ENCODE measurements around the gene IDUA. TPM values are rescaled to one million over a fixed set of nuclear protein-coding genes. Genes with fewer than 3 reads are reported as not detected.

The IDUA gene
- total RNA-seq, 2 donors from 2014 or later, result 8.9 to 10.2 TPM

DNA sequence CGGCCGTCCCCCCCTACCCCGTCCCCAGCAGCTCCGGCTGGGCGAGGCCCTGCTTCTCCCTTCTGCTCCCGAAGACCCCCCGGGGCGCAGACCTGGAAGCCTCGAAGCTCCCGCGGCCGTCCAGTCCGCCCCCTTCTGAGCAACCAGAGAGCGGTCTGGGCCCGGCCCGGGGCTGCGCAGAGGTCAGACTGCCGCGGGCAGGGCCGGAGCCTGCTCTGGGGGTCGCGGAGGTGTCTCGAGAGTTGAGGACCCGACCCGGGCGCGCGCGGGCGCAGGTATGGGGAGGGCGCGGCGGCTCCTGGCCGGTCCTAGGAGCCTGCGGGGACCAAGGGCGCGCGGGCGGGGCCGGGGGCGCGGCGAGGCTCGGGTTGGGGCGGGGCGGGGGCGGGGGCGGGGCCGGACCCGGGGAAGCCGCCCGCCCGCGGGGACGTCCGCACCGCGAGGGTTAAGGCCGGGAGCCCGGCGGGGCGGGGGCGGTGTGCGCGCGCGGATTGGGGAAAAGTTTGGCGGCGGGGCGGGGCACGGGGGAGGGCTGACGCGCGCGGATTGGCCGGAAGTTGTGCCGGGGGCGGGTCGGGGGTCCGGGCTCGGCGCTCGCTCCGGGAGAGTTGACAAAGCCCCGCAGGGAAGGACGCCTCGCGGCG, 24.3 kb downstream of the IDUA start, which contains the start of gene FGFRL1:
FGFRL1 (plus strand) TSS at position 605 of the 644 bp plus-strand sequence. CDS start 860 bp downstream, outside the sequence.
- no peaks in the 10 kb centered on the region for H3K9me3 ChIP-seq
- peak within 1 kb of the TSS; percentile 64 to 70 for H3K27ac ChIP-seq
- peak within 1 kb of the TSS; percentile 43 to 76 for H3K4me3 ChIP-seq
- no peaks in the 10 kb centered on the region for H3K27me3 ChIP-seq
- peaks cover 0 to 31% of the 10 kb centered on the region in 2 donors for H3K4me1 ChIP-seq
- no peaks in the 10 kb centered on the region for H3K36me3 ChIP-seq
- TF ChIP-seq, protein P1, sequence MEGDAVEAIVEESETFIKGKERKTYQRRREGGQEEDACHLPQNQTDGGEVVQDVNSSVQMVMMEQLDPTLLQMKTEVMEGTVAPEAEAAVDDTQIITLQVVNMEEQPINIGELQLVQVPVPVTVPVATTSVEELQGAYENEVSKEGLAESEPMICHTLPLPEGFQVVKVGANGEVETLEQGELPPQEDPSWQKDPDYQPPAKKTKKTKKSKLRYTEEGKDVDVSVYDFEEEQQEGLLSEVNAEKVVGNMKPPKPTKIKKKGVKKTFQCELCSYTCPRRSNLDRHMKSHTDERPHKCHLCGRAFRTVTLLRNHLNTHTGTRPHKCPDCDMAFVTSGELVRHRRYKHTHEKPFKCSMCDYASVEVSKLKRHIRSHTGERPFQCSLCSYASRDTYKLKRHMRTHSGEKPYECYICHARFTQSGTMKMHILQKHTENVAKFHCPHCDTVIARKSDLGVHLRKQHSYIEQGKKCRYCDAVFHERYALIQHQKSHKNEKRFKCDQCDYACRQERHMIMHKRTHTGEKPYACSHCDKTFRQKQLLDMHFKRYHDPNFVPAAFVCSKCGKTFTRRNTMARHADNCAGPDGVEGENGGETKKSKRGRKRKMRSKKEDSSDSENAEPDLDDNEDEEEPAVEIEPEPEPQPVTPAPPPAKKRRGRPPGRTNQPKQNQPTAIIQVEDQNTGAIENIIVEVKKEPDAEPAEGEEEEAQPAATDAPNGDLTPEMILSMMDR (IDR thresholded peaks at IDR 0.05), result no peak
- DNase-seq (ENCODE audit: low spot score), result peak; percentile 89

DNA sequence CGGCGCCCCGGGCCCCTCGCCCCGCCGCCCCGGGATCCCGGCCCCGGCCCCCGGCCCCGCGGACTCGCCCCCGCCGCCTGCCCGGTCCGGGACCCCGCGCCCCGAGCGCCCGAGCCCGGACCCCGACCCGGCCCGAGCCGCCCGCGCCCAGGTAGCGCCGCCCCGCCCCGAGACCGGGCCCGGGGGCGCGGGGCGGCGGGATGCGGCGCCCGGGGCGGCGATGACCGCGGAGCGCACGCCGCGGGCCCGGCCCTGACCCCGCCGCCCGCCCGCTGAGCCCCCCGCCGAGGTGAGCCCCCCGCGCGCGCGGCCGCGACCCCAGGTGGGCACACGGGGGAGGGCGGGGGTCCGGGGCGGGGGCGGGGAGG, 24.8 kb downstream of the IDUA start:
- Histone ChIP-seq H3K4me3 (peak overlapping the region; percentile 43 to 76), H3K4me1 (peaks cover 0 to 31% of the 10 kb centered on the region in 2 donors), H3K9me3 (no peaks in the 10 kb centered on the region), H3K27me3 (no peaks in the 10 kb centered on the region), H3K27ac (no peak overlapping the region), H3K36me3 (no peaks in the 10 kb centered on the region)
- TF ChIP-seq, protein P1 (IDR thresholded peaks at IDR 0.05), result no peak
- DNase-seq (ENCODE audit: low spot score), result no peak

DNA sequence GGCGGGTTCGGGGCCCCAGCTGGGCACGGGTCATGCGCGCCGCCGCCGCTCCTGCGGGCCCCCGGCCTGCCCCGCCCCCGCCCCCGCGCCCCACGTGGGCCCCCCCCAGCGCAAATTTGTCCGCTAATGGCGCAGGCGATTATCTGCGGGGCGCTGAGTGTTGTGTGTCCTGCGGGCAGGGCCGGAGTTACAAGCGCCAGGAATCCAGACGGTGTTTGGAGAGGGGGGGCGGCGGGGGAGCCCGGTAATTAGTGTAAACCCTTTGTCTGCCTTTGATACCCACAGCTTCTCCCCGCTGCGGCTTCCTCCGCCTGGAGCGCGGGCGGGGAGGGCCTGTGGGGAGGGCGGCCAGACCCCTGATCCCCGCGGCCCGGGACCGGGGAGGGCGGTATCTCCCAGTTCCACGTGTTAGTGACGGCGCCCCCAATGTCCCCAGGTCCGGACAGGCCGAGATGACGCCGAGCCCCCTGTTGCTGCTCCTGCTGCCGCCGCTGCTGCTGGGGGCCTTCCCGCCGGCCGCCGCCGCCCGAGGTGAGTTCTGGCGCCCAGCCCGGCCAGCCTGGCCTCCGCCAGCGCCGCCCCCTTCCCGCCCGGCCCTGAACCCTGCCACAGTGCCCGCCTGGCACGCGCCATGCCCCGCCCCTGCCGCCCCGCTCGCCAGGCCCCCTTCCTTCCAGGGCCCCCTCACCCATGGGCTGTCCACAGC, 25.3 kb downstream of the IDUA start:
- TF ChIP-seq, protein P1 (IDR thresholded peaks at IDR 0.05), result no peak
- Histone ChIP-seq H3K4me1 (peaks cover 0 to 31% of the 10 kb centered on the region in 2 donors), H3K36me3 (no peaks in the 10 kb centered on the region), H3K27ac (peak overlapping the region in 1 of 2 donors; percentile 46), H3K4me3 (peak overlapping the region; percentile 40 to 58), H3K9me3 (no peaks in the 10 kb centered on the region), H3K27me3 (no peaks in the 10 kb centered on the region)
- DNase-seq (ENCODE audit: low spot score), result no peak

DNA sequence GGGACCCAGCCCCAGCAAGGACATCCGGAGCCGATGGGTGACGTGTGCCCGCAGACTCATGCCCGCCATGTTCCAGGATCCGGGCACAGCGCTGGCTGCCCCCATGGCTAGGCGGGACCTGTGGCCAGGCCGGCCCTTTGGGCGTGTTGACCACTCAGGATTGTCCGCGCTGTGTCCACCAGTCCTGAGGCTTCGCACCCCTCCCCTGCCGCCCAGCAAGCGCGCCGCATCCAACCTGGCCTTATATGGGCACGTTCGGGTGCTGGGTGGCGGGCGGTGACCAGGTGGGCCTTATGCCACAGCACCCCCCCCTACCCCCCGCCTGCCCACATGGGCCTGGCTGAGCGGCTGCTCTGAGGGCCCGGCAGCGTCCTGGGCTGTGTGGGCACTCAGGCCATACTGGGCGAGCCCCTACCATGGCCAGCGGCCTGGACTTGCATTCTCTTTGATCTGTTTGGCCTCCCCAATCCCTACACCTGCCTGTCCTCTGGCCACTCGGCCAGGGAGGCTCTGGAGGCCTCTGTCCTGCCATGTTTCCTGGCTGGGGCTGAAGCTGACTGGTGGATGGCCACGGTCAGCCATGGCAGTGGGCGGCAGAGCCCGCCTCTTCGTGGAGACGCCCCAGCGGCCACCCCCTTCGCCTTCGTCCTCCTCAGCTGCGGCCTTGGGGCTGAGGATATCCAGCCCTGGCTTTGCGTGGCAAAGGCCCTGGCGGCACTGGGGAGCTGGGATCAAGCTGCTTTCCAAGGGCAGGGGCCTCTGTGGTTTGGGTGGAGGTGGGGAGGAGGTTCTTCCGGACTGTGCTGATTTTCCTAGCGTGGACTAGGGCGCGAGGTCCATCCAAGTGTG, 26.6 kb downstream of the IDUA start:
- H3K27ac ChIP-seq, result no peak overlapping the region
- no peaks in the 10 kb centered on the region for H3K36me3 ChIP-seq
- no peak for DNase-seq (ENCODE audit: low spot score)
- peaks cover 0 to 31% of the 10 kb centered on the region in 2 donors for H3K4me1 ChIP-seq
- no peaks in the 10 kb centered on the region for H3K9me3 ChIP-seq
- no peak overlapping the region for H3K4me3 ChIP-seq
- no peaks in the 10 kb centered on the region for H3K27me3 ChIP-seq
- TF ChIP-seq, protein P1 (IDR thresholded peaks at IDR 0.05), result no peak

DNA sequence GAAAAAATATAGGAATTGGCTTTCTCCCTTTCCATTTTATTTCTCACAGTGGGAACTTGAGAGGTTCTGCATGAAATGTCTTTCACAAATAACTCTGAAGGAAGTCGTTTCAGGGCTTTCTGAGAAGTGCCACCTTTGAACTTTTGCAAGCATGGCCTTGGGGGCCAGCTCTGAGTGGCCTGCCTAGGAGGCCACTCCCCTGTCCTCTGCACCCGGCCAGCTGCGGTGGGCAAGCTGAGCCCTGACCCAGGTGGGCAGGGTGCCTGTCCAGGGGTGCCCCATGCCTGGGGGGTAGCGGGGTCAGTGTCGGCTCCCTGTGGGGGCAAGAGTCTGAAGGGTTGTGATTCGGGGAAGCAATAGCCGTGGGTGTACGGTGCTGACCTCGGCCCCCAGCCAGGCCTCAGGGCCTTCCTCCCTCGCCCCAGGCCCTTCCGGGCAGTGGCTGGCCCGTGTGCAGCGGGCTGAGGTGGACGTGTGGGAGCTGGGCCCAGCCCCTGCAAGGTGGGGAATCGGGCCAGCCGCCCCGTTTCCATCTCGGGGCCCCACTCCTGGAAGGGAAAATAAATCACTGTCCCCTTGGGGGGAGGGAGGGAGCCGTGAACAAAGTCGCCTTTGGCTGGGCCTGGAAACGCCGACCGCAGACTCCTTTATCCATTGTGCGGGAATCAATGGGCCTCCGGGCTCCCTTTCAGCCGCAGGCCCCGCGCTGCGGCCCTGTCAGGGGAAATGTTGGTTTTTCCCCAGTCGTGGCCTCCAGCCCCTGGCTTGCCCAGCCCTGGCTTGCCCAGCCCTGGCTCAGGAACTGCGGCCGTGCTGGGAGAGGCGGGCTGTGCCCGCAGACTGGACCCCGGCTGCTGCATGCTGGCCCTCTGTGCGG, 27.7 kb downstream of the IDUA start:
- peaks cover 0 to 23% of the 10 kb centered on the region in 2 donors for H3K4me1 ChIP-seq
- no peaks in the 10 kb centered on the region for H3K27me3 ChIP-seq
- H3K27ac ChIP-seq, result no peak overlapping the region
- no peaks in the 10 kb centered on the region for H3K9me3 ChIP-seq
- TF ChIP-seq, protein P1 (IDR thresholded peaks at IDR 0.05), result no peak
- no peaks in the 10 kb centered on the region for H3K36me3 ChIP-seq
- no peak for DNase-seq (ENCODE audit: low spot score)
- H3K4me3 ChIP-seq, result no peak overlapping the region
